Glutamatergic neuron (in vitro differentiated cells): ENCODE measurements around the gene NEURL1. TPM values are rescaled to one million over a fixed set of nuclear protein-coding genes. Genes with fewer than 3 reads are reported as not detected.

Experiments
- DNase-seq: peaks from one replicate; pipeline ENCODE4 v3.0.0; 2022
- H3K27ac Mint-ChIP-seq: one replicate; pipeline ENCODE4 v1.8.0; 2020; ENCODE audit warnings: mild to moderate bottlenecking, mixed read lengths, inconsistent platforms; ENCODE audit not compliant: unreplicated experiment
- H3K27me3 Mint-ChIP-seq: one replicate; pipeline ENCODE4 v1.8.0; 2020; ENCODE audit warnings: mild to moderate bottlenecking, moderate library complexity, mixed read lengths, inconsistent platforms; ENCODE audit not compliant: unreplicated experiment
- H3K36me3 Mint-ChIP-seq: one replicate; pipeline ENCODE4 v1.8.0; 2020; ENCODE audit warnings: mild to moderate bottlenecking, mixed read lengths, inconsistent platforms; ENCODE audit not compliant: unreplicated experiment
- H3K4me1 Mint-ChIP-seq: one replicate; pipeline ENCODE4 v1.8.0; 2020; ENCODE audit warnings: mild to moderate bottlenecking, low read depth, mixed read lengths, inconsistent platforms; ENCODE audit not compliant: unreplicated experiment
- H3K4me3 Mint-ChIP-seq: one replicate; pipeline ENCODE4 v1.8.0; 2020; ENCODE audit warnings: mild to moderate bottlenecking, mixed read lengths, inconsistent platforms; ENCODE audit not compliant: unreplicated experiment
- H3K9me3 Mint-ChIP-seq: one replicate; pipeline ENCODE4 v1.8.0; 2020; ENCODE audit warnings: mild to moderate bottlenecking, moderate library complexity, mixed read lengths, inconsistent platforms; ENCODE audit not compliant: unreplicated experiment
- total RNA-seq: library from RNA; stranded (reverse); fragmentation: NEBNext Ultra II Directional; extraction: Animal tissue kit (Norgen Biotek cat#: 25700); gene quantifications from one replicate; pipeline ENCODE4 v1.2.1, GENCODE V29; 2021; ENCODE audit not compliant: unreplicated experiment
- TF ChIP-seq, protein P1 (sequence below): fragments of 200-600 bp; sonication (generic); IDR thresholded peaks from one replicate; pipeline ENCODE4 v1.5.0; 2021; ENCODE audit not compliant: partially characterized antibody, unreplicated experiment

The NEURL1 gene
- total RNA-seq, 1 donor from 2014 or later = 3.1 TPM

DNA sequence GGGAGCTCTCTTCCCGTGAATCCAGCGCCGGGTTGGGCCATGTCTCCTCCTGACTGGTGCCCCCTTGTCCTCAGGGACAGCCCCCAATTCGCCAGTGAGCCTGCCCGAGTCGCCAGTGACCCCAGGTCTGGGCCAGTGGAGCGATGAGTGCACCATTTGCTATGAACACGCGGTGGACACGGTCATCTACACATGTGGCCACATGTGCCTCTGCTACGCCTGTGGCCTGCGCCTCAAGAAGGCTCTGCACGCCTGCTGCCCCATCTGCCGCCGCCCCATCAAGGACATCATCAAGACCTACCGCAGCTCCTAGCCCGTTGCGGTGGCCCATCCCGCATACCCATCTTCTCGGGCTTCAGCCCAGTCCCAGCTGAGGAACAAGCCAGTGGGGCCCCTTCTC is 96.6 kb downstream of the NEURL1 start:
- TF ChIP-seq, protein P1, sequence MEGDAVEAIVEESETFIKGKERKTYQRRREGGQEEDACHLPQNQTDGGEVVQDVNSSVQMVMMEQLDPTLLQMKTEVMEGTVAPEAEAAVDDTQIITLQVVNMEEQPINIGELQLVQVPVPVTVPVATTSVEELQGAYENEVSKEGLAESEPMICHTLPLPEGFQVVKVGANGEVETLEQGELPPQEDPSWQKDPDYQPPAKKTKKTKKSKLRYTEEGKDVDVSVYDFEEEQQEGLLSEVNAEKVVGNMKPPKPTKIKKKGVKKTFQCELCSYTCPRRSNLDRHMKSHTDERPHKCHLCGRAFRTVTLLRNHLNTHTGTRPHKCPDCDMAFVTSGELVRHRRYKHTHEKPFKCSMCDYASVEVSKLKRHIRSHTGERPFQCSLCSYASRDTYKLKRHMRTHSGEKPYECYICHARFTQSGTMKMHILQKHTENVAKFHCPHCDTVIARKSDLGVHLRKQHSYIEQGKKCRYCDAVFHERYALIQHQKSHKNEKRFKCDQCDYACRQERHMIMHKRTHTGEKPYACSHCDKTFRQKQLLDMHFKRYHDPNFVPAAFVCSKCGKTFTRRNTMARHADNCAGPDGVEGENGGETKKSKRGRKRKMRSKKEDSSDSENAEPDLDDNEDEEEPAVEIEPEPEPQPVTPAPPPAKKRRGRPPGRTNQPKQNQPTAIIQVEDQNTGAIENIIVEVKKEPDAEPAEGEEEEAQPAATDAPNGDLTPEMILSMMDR = no peak
- no peak for DNase-seq
- Mint-ChIP-seq H3K27ac (no peak overlapping the region), H3K9me3 (peaks cover 6% of the 10 kb centered on the region), H3K36me3 (peaks cover 19% of the 10 kb centered on the region), H3K4me1 (no peaks in the 10 kb centered on the region), H3K27me3 (peaks cover 5% of the 10 kb centered on the region), H3K4me3 (no peak overlapping the region)

DNA sequence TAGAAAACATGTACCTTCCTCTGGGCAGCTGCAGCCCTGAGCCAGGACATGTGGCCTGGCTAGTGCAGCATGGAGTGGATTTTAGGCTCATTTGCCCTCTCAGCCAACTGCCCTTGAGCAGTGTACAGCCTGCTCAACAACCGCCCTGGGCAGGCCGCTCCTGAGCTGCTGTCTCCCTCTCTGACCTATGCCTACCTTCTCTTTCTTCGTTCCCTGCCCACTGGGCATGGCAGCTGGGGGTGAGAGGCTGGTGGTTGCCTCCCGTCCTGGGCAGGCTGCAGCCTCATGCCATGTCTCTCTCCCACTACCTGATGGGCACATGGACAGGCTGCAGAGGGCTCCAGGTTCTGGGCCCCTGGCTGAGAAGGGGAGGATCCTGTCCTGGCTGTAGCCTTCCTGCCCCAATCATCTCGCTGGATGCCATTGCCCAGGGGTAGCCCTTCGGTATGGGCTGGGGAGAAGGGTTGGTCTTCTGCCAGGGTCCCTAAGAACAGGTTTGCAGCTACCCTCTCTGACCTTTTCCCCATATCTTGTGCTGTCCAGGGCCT is 97.3 kb downstream of the NEURL1 start:
- Mint-ChIP-seq H3K27ac (no peak overlapping the region), H3K27me3 (peaks cover 1% of the 10 kb centered on the region), H3K36me3 (peaks cover 19% of the 10 kb centered on the region), H3K4me3 (no peak overlapping the region), H3K9me3 (peaks cover 5% of the 10 kb centered on the region), H3K4me1 (no peaks in the 10 kb centered on the region)
- DNase-seq = no peak
- TF ChIP-seq, protein P1 = no peak

DNA sequence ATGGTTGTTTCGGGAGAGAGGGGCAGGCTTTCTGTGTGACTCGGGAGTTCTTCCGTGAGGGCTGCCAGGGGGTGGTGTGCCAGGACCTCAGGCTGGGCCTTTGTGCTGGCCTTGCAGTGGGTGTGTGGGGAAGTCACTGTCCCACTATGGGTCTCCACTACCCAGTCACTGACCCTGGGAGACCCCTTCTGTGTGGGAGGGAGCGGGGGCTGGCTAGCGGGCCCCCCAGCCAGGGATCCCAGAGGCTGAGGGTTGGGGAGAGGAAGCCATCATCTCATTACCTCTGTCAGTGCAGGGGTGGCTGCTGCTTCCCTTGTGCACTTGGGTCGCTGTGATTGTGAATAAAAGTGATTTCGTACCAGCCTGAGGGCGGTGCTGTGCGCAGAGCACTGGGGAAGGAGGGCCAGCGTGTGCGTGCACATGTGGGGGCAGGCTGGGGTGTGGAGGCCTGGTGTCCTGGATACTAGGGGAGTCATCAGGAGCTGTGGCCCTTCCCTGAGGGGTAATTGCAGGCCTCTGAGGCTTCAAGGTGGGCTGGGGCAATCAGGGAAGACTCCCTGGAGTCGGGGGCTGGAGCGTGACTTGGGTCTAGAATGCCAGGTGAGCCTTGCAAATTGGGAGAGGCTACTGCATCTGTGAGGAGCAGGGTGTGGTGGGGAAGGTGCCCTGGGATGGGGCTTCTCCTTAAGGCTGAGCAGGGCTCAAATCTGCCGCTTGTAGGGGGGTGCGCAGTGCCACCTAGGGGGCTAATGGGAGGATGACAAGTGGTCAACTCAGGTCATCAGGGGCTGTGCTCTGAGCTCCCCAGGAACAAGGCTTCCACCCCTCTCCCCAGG is 98.9 kb downstream of the NEURL1 start:
- Mint-ChIP-seq H3K9me3 (no peaks in the 10 kb centered on the region), H3K4me1 (peaks cover 7% of the 10 kb centered on the region), H3K27ac (no peak overlapping the region), H3K36me3 (peaks cover 8% of the 10 kb centered on the region), H3K4me3 (no peak overlapping the region), H3K27me3 (no peaks in the 10 kb centered on the region)
- TF ChIP-seq, protein P1 = peak; percentile 79
- peak; percentile 79 for DNase-seq

DNA sequence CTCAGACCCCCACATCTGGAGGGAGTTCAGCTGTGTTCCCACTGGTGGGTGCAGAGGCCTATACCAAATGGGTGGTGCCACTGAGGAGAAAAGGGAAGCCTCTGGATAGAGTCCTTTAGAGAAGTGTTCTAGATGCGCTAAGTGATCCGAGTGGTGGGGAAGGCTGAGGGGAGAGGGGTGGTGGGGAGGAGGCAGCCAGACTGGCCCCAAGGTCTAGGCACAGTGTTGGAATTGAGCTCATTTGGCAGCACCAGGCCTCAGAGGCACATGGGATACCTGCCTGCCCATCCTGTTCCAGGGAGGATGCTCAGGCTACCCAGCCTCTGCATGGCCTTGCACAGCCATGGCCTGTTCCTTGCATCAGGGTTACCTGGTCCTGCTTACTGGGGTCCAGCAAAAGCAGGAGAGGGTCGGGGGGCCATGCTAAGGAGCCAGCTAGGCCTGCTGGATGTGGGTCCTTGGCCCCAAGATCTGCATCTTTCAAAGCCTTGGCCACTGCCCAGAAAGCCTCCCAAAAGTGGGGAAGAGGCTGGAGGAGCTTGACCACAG is 99.6 kb downstream of the NEURL1 start:
- H3K27me3 Mint-ChIP-seq = no peaks in the 10 kb centered on the region
- TF ChIP-seq, protein P1 = no peak
- H3K4me1 Mint-ChIP-seq = peaks cover 7% of the 10 kb centered on the region
- DNase-seq = no peak
- H3K36me3 Mint-ChIP-seq = peaks cover 4% of the 10 kb centered on the region
- H3K27ac Mint-ChIP-seq = no peak overlapping the region
- H3K9me3 Mint-ChIP-seq = no peaks in the 10 kb centered on the region
- no peak overlapping the region for H3K4me3 Mint-ChIP-seq
